Measurements from ENCODE around the gene OSBPL5. TPM values are rescaled to one million over a fixed set of nuclear protein-coding genes. Genes with fewer than 3 reads are reported as not detected.

Gene OSBPL5
- total RNA-seq, 1 experiment from 2014 or later = 115 TPM

DNA sequence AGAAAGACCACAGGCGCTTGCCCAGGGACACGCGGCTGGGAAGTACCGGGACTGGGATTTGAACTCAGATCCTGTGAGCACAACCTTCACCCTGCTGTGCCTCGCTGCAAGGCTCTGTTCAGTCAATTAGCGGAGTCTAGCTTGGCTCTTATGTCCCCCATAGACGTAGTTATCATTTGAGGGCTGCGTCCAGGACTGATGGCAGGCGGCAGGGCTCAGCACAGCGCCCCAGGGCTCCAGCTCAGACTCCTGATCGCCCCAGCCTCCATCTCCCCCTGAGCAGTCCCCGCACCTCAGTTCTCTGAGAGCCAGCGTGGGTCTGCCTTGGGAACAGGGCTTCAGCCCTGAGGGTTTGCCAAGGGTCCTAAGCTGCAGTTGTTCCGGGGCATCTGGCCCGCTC lies 33.7 kb upstream of the OSBPL5 start:
- POLR2A ChIA-PET = no interaction called here
- BruUV-seq (replicated peaks) = no TSS peak

DNA sequence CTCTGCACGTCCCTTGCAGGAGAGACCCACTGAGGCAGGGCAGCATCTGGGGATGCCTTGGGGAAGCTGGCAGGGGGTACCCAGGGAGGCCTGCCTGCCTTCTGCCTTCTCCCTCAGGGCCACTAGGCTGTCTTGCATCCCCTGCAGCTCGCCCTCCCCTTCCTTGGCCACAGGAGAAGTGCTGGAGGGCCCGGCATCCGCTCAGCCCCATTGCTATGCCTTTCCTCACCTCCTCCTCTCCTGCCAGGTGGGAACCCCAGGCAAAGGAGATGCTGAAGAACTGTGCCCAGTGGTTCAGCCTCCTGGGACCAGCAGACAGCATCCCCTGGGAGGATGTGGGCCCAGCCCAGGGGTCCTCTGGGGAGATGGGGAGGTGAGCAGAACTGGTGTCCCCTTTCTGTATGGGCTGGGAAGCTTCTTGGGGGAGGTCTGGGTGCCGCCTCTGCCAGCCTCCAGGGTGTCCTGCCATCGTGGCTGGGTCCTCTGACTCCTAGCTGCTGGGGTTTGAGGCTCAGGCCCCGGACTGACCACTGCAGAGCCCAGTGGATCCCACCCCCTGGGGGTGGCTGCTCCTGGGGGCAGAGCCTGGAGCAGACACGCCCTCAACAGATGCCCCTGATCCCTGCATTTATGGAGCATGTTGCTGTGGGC lies 32.9 kb upstream of the OSBPL5 start:
- peaks cover 36% of the 10 kb centered on the region for H3K27me3 Mint-ChIP-seq (ENCODE audit: insufficient read depth, unreplicated experiment)
- ChIA-PET POLR2A (no interaction called here), CTCF (interaction anchor here (1.4 kb wide), 1 partner anchor 17 kb away, joined by 6 read pairs; no protein-coding TSS in a partner anchor)
- intact Hi-C loops (cut with micrococcal nuclease) = no loop called here
- H3K9me3 Mint-ChIP-seq (ENCODE audit: unreplicated experiment) = no peaks in the 10 kb centered on the region
- no peak overlapping the region for H3K4me3 Mint-ChIP-seq (ENCODE audit: unreplicated experiment)
- H3K4me1 Mint-ChIP-seq (ENCODE audit: insufficient read depth, unreplicated experiment) = no peaks in the 10 kb centered on the region
- BruUV-seq (replicated peaks) = no TSS peak
- TF ChIP-seq, protein P1, sequence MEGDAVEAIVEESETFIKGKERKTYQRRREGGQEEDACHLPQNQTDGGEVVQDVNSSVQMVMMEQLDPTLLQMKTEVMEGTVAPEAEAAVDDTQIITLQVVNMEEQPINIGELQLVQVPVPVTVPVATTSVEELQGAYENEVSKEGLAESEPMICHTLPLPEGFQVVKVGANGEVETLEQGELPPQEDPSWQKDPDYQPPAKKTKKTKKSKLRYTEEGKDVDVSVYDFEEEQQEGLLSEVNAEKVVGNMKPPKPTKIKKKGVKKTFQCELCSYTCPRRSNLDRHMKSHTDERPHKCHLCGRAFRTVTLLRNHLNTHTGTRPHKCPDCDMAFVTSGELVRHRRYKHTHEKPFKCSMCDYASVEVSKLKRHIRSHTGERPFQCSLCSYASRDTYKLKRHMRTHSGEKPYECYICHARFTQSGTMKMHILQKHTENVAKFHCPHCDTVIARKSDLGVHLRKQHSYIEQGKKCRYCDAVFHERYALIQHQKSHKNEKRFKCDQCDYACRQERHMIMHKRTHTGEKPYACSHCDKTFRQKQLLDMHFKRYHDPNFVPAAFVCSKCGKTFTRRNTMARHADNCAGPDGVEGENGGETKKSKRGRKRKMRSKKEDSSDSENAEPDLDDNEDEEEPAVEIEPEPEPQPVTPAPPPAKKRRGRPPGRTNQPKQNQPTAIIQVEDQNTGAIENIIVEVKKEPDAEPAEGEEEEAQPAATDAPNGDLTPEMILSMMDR (IDR thresholded peaks at IDR 0.05; ENCODE audit: unreplicated experiment) = no peak
- no peak overlapping the region for H3K27ac Mint-ChIP-seq (ENCODE audit: low read depth, unreplicated experiment)
- H3K36me3 Mint-ChIP-seq (ENCODE audit: insufficient read depth, unreplicated experiment) = no peaks in the 10 kb centered on the region
- no peak for DNase-seq (ENCODE audit: unreplicated experiment)

More for the DNA sequence above, 33.7 kb upstream of the OSBPL5 start:
- no peak overlapping the region for H3K4me3 Mint-ChIP-seq (ENCODE audit: unreplicated experiment)
- CTCF ChIA-PET = no interaction called here
- peaks cover 36% of the 10 kb centered on the region for H3K27me3 Mint-ChIP-seq (ENCODE audit: insufficient read depth, unreplicated experiment)
- DNase-seq (ENCODE audit: unreplicated experiment) = no peak
- no peak overlapping the region for H3K27ac Mint-ChIP-seq (ENCODE audit: low read depth, unreplicated experiment)
- no peaks in the 10 kb centered on the region for H3K4me1 Mint-ChIP-seq (ENCODE audit: insufficient read depth, unreplicated experiment)
- no peaks in the 10 kb centered on the region for H3K9me3 Mint-ChIP-seq (ENCODE audit: unreplicated experiment)
- no peaks in the 10 kb centered on the region for H3K36me3 Mint-ChIP-seq (ENCODE audit: insufficient read depth, unreplicated experiment)
- TF ChIP-seq, protein P1 (IDR thresholded peaks at IDR 0.05; ENCODE audit: unreplicated experiment) = no peak
- intact Hi-C loops (cut with micrococcal nuclease) = no loop called here

DNA sequence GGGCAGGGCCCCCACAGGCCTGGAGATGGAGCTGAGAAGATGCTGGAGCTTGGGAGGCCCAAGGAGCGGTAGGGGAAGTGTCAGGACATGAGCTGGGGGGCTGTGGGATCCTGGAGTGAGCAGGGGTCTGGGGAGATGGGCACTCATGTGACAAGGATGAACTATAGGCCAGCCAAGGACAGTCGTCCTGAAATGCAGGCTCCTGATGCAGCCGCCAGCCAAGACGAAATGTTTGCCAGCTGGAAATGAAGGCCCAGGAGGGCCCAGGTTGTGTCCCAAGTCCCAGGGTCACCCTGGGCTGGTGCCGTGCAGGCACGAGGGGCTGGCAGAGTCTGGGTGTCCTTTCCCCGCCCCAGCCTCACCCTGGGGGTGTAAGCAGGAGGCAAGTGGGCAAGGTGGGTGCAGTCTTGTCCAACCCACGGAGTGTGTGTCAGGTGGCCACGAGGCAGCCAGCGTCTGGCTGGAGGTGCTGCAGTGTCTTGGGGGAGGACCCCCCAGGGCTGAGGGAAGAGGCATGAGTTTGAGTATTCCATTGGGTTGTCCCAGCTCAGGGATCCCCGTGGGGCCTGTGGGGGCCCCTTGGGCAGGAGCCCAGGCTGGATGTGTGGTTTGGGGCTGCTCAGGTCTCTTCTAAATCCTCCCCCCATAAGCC lies 32.1 kb upstream of the OSBPL5 start:
- ChIA-PET POLR2A (interaction anchor here (0.6 kb wide), 1 partner anchor 13 kb away, joined by 3 read pairs; no protein-coding TSS in a partner anchor), CTCF (interaction anchor here (0.6 to 1.4 kb wide), 2 partner anchors 18 to 37 kb away, joined by 3 to 6 read pairs; no protein-coding TSS in a partner anchor)
- Mint-ChIP-seq H3K9me3 (ENCODE audit: unreplicated experiment) (no peaks in the 10 kb centered on the region), H3K4me1 (ENCODE audit: insufficient read depth, unreplicated experiment) (no peaks in the 10 kb centered on the region), H3K27me3 (ENCODE audit: insufficient read depth, unreplicated experiment) (peaks cover 27% of the 10 kb centered on the region), H3K4me3 (ENCODE audit: unreplicated experiment) (no peak overlapping the region), H3K36me3 (ENCODE audit: insufficient read depth, unreplicated experiment) (no peaks in the 10 kb centered on the region), H3K27ac (ENCODE audit: low read depth, unreplicated experiment) (no peak overlapping the region)
- intact Hi-C loops (cut with micrococcal nuclease) = no loop called here
- TF ChIP-seq, protein P1 (IDR thresholded peaks at IDR 0.05; ENCODE audit: unreplicated experiment) = no peak
- no TSS peak for BruUV-seq (replicated peaks)
- no peak for DNase-seq (ENCODE audit: unreplicated experiment)

DNA sequence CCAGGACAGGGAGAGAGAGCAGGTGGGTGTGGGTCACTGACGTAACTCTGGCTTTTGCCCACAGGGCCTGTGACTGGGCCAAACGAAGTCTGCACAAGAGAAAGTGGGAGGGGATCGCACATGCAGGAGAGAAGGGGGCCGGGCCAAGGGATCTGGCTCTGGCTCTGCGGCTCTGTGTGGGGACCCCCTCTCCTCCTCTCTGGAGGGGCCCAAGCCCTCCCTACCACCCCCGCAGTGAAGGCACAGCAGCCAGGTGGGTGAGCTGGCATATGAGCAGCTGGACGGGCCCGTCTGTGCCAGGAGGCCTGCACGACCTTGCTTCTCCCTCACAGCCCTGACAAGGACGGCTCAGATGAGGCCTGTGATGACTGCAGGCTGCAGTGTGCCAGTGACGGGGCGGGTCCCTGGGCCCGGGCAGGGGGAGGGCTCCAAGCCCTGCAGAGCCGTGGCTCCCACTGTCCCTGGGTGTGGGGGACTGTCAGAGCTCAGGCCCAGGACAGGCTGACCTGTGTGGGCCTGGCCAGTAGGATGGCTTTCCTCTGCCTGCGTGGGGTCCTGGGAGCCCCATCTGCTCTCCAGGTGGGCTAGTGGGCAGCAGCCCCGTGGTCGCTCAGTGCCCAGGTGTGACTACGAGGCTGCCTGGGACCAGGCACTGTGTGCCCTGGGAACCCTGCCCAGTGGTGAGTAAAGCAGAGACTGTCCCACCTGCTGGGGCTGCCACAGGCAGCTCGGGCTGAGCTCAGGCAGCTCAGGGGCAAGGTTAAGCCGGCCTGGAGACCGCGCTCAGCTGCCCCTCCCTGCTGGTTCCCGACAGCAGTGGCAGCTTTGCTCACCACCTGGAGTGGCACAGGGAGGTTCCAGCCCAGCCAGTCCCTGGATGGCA lies 31.3 kb upstream of the OSBPL5 start:
- Mint-ChIP-seq H3K9me3 (ENCODE audit: unreplicated experiment) (no peaks in the 10 kb centered on the region), H3K27me3 (ENCODE audit: insufficient read depth, unreplicated experiment) (peaks cover 20% of the 10 kb centered on the region), H3K36me3 (ENCODE audit: insufficient read depth, unreplicated experiment) (no peaks in the 10 kb centered on the region), H3K27ac (ENCODE audit: low read depth, unreplicated experiment) (no peak overlapping the region), H3K4me3 (ENCODE audit: unreplicated experiment) (no peak overlapping the region), H3K4me1 (ENCODE audit: insufficient read depth, unreplicated experiment) (no peaks in the 10 kb centered on the region)
- no TSS peak for BruUV-seq (replicated peaks)
- TF ChIP-seq, protein P1 (IDR thresholded peaks at IDR 0.05; ENCODE audit: unreplicated experiment) = no peak
- ChIA-PET POLR2A (interaction anchor here (0.6 to 0.8 kb wide), 2 partner anchors 14 to 27 kb away, joined by 3 read pairs; no protein-coding TSS in a partner anchor), CTCF (interaction anchor here (0.6 to 1.4 kb wide), 3 partner anchors 19 to 1205 kb away, joined by 3 to 6 read pairs (median 4); no protein-coding TSS in a partner anchor)
- DNase-seq (ENCODE audit: unreplicated experiment) = no peak
- intact Hi-C loops (cut with micrococcal nuclease) = no loop called here

Measured in MCF 10A (cell line).